Esophagus muscularis mucosa (tissue), 4 donors: ENCODE results near the gene ARL2. TPM values are rescaled to one million over a fixed set of nuclear protein-coding genes. Genes with fewer than 3 reads are reported as not detected.

Source experiments
- DNase-seq: peaks from one replicate; pipeline ENCODE4 v3.0.0-alpha.2; 2017; ENCODE audit errors: extremely low spot score
- H3K27ac ChIP-seq, 4 donors: fragments of 200-600 bp; sonication (generic); replicated peaks in 1 of 4; 1 replicate in 3 of 4; 2 replicates in 1 of 4; pipeline ENCODE4 v1.5.1; 2016 to 2019; ENCODE audit warnings: mild to moderate bottlenecking in 1 of 4
- H3K27me3 ChIP-seq, 4 donors: fragments of 200-600 bp; sonication (generic); one replicate each; pipeline versions ENCODE4 v1.5.1 to v1.6.0; 2016 to 2019
- H3K36me3 ChIP-seq, 4 donors: fragments of 200-600 bp; sonication (generic); one replicate each; pipeline ENCODE4 v1.5.1; 2016 to 2019
- H3K4me1 ChIP-seq, 4 donors: fragments of 200-600 bp; sonication (generic); one replicate each; pipeline ENCODE4 v1.5.1; 2016 to 2019
- H3K4me3 ChIP-seq, 4 donors: fragments of 200-600 bp; sonication (generic); 1 replicate in 2 of 4; 2 replicates in 2 of 4; pipeline ENCODE4 v1.5.1; 2016 to 2019; ENCODE audit warnings: mild to moderate bottlenecking in 4 of 4, moderate library complexity in 1 of 4
- H3K9me3 ChIP-seq, 4 donors: fragments of 200-600 bp; sonication (generic); 1 replicate in 3 of 4; 2 replicates in 1 of 4; pipeline ENCODE4 v1.5.1; 2016 to 2019
- CTCF ChIP-seq, 3 experiments: fragments of 200-600 bp in 2 of 3; fragments of 450-650 bp in 1 of 3; sonication (generic) in 2 of 3; IDR thresholded peaks; one replicate each; pipeline ENCODE4 v1.5.1; 2017 to 2019; ENCODE audit warnings: antibody characterized with exemption in 3 of 3, mild to moderate bottlenecking in 2 of 3, moderate library complexity in 1 of 3
- EP300 ChIP-seq: sonication (generic); formaldehyde crosslinking; IDR thresholded peaks from one replicate; pipeline ENCODE4 v1.6.1; 2017; ENCODE audit warnings: antibody characterized with exemption
- POLR2A ChIP-seq: fragments of 450-650 bp; IDR thresholded peaks from one replicate; pipeline ENCODE4 v1.6.1; 2017; ENCODE audit warnings: antibody characterized with exemption, moderate library complexity, mild to moderate bottlenecking, low read depth
- POLR2AphosphoS5 ChIP-seq, 2 donors: sonication (generic); formaldehyde crosslinking; IDR thresholded peaks; one replicate each; pipeline ENCODE4 v1.6.1; 2017; ENCODE audit warnings: antibody characterized with exemption in 2 of 2
- WGBS: methylation state at CpG from one replicate; pipeline ENCODE4 v1.1.5; 2018; 5-methylcytosine and 5-hydroxymethylcytosine counted together
- intact Hi-C: fragments of 100-400 bp; cut with DNase I; formaldehyde crosslinking; loops from one replicate; pipeline ENCODE4 v1.15.1; 2023
- total RNA-seq, 4 donors: library from RNA; depleted of rRNA; stranded (reverse); fragments of >200 nt; gene quantifications; one replicate each; pipeline versions ENCODE4 v1.1.0 to v1.2.1, GENCODE V29; 2016

The ARL2 gene
- total RNA-seq, 4 donors from 2014 or later = 150 to 189 (median 172) TPM

- peaks cover 16 to 37% (median 34%) of the 10 kb centered on the region in 4 donors for H3K4me1 ChIP-seq
- WGBS = 24% methylated on average over 11 of the region's 22 CpGs
- no peaks in the 10 kb centered on the region for H3K9me3 ChIP-seq
- peak; percentile 99 for DNase-seq
- H3K27ac ChIP-seq = peak overlapping the region; percentile 97 to 100 (median 98)
- peaks cover 0 to 11% (median 5%) of the 10 kb centered on the region in 4 donors for H3K36me3 ChIP-seq
- TF ChIP-seq POLR2A = no peak
- TF ChIP-seq EP300 = no peak
- TF ChIP-seq CTCF (IDR thresholded peaks at IDR 0.05) = peak; percentile 71 to 86 (median 75)
- TF ChIP-seq POLR2AphosphoS5 (IDR thresholded peaks at IDR 0.05) = peak; percentile 71 to 89
- H3K4me3 ChIP-seq = peak overlapping the region; percentile 70 to 97 (median 82)
- intact Hi-C loops = loop anchor here (5.0 to 10.0 kb wide), 3 partner anchors 69 to 169 kb away; partner anchors contain the start of genes CDC42BPG, CDCA5, TM7SF2 and ZFPL1
- no peaks in the 10 kb centered on the region for H3K27me3 ChIP-seq
Measured at GRCh38 chr11:65013130-65013887, 651 bp upstream of the ARL2 start.

GRCh38 chr11:65014726-65015227 lies 817 bp downstream of the ARL2 start:
- intact Hi-C loops = loop anchor here (5.0 to 10.0 kb wide), 3 partner anchors 68 to 170 kb away; partner anchors contain the start of genes CDC42BPG, CDCA5, TM7SF2 and ZFPL1
- no peak for DNase-seq
- TF ChIP-seq EP300 (no peak), CTCF (IDR thresholded peaks at IDR 0.05) (no peak), POLR2A (no peak), POLR2AphosphoS5 (IDR thresholded peaks at IDR 0.05) (no peak)
- Histone ChIP-seq H3K4me1 (peaks cover 16 to 37% (median 34%) of the 10 kb centered on the region in 4 donors), H3K27me3 (no peaks in the 10 kb centered on the region), H3K9me3 (no peaks in the 10 kb centered on the region), H3K36me3 (peaks cover 2 to 26% (median 20%) of the 10 kb centered on the region in 4 donors), H3K27ac (peak overlapping the region; percentile 97 to 100 (median 98)), H3K4me3 (peak overlapping the region; percentile 70 to 97 (median 82))
- WGBS = 50% methylated on average over 15 of the region's 23 CpGs

GRCh38 chr11:65016705-65017104 lies 2.7 kb downstream of the ARL2 start:
- DNase-seq = no peak
- H3K27ac ChIP-seq = no peak overlapping the region
- H3K9me3 ChIP-seq = no peaks in the 10 kb centered on the region
- intact Hi-C loops = loop anchor here (10.0 kb wide), 1 partner anchor 172 kb away; the partner anchor contains the start of gene CDC42BPG
- no peak for TF ChIP-seq POLR2A
- no peak for TF ChIP-seq CTCF (IDR thresholded peaks at IDR 0.05)
- no peak for TF ChIP-seq EP300
- no peak for TF ChIP-seq POLR2AphosphoS5 (IDR thresholded peaks at IDR 0.05)
- H3K36me3 ChIP-seq = peaks cover 21 to 45% (median 39%) of the 10 kb centered on the region in 4 donors
- peaks cover 16 to 37% (median 34%) of the 10 kb centered on the region in 4 donors for H3K4me1 ChIP-seq
- no peaks in the 10 kb centered on the region for H3K27me3 ChIP-seq
- WGBS = 87% methylated on average over 4 of the region's 4 CpGs
- H3K4me3 ChIP-seq = no peak overlapping the region

GRCh38 chr11:65017937-65018336 lies 4.0 kb downstream of the ARL2 start:
- TF ChIP-seq POLR2AphosphoS5 (IDR thresholded peaks at IDR 0.05) (no peak), EP300 (no peak), POLR2A (no peak), CTCF (IDR thresholded peaks at IDR 0.05) (no peak)
- no peak overlapping the region for H3K4me3 ChIP-seq
- intact Hi-C loops = loop anchor here (10.0 kb wide), 1 partner anchor 173 kb away; the partner anchor contains the start of gene CDC42BPG
- no peaks in the 10 kb centered on the region for H3K9me3 ChIP-seq
- peaks cover 15 to 33% (median 30%) of the 10 kb centered on the region in 4 donors for H3K4me1 ChIP-seq
- 93% methylated on average over 6 of the region's 6 CpGs for WGBS
- H3K27me3 ChIP-seq = no peaks in the 10 kb centered on the region
- no peak overlapping the region for H3K27ac ChIP-seq
- DNase-seq = no peak
- peaks cover 24 to 58% (median 47%) of the 10 kb centered on the region in 4 donors for H3K36me3 ChIP-seq
